ENCODE results near the gene NDST3. TPM values are rescaled to one million over a fixed set of nuclear protein-coding genes. Genes with fewer than 3 reads are reported as not detected.

The NDST3 gene
- total RNA-seq, 1 experiment from 2014 or later: not detected

DNA sequence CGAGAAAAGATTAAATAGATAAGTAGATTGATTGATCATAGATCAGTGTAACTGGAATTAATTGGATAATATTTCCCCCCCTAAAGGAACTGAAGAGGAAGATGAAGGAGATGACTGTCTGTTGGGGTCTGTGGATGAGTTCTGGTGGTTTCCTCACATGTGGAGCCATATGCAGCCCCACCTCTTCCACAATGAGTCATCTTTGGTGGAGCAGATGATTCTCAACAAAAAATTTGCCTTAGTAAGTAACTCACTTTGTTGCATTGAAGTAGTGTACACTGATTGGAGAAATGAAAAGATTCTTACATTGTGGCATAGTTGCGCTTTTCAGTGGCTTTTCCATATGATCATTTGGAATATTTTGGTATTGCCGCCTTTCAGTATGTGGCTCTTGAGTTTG, 80.4 kb downstream of the NDST3 start:
- in situ Hi-C loops (cut with HindIII; ENCODE audit: low pct_unique_long_range_greater_than_20kb, low sequenced_read_pairs): no loop called here
- DNase-seq (ENCODE audit: low read depth, low spot score) (no peak), ATAC-seq (no peak)
- Histone ChIP-seq H3K9me3 (ENCODE audit: control insufficient read depth, insufficient read depth, low read depth, low read length) (no peaks in the 10 kb centered on the region), H3K4me1 (ENCODE audit: control insufficient read depth, insufficient read depth, low read length) (no peaks in the 10 kb centered on the region), H3K36me3 (ENCODE audit: control insufficient read depth, insufficient read depth, low read length) (no peaks in the 10 kb centered on the region), H3K27ac (ENCODE audit: low read length) (no peak overlapping the region), H3K4me3 (ENCODE audit: low read depth in 2 of 2, low read length in 2 of 2) (no peak overlapping the region), H3K27me3 (ENCODE audit: control insufficient read depth, insufficient read depth, low read length) (no peaks in the 10 kb centered on the region)
- BruUV-seq (replicated peaks): no TSS peak
- CTCF ChIA-PET: no interaction called here
- POLR2A ChIA-PET: no interaction called here
- intact Hi-C loops (cut with micrococcal nuclease; ENCODE audit: unreplicated experiment): no loop called here
- TF ChIP-seq, protein P1, sequence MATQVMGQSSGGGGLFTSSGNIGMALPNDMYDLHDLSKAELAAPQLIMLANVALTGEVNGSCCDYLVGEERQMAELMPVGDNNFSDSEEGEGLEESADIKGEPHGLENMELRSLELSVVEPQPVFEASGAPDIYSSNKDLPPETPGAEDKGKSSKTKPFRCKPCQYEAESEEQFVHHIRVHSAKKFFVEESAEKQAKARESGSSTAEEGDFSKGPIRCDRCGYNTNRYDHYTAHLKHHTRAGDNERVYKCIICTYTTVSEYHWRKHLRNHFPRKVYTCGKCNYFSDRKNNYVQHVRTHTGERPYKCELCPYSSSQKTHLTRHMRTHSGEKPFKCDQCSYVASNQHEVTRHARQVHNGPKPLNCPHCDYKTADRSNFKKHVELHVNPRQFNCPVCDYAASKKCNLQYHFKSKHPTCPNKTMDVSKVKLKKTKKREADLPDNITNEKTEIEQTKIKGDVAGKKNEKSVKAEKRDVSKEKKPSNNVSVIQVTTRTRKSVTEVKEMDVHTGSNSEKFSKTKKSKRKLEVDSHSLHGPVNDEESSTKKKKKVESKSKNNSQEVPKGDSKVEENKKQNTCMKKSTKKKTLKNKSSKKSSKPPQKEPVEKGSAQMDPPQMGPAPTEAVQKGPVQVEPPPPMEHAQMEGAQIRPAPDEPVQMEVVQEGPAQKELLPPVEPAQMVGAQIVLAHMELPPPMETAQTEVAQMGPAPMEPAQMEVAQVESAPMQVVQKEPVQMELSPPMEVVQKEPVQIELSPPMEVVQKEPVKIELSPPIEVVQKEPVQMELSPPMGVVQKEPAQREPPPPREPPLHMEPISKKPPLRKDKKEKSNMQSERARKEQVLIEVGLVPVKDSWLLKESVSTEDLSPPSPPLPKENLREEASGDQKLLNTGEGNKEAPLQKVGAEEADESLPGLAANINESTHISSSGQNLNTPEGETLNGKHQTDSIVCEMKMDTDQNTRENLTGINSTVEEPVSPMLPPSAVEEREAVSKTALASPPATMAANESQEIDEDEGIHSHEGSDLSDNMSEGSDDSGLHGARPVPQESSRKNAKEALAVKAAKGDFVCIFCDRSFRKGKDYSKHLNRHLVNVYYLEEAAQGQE (IDR thresholded peaks at IDR 0.05; ENCODE audit: insufficient read depth in 1 of 2, low read depth in 2 of 2, low read length in 1 of 2): no peak
- TF ChIP-seq SIN3A (IDR thresholded peaks at IDR 0.05; ENCODE audit: borderline replicate concordance, insufficient read depth, low read depth, low read length): no peak
- no peak for TF ChIP-seq CTCF (IDR thresholded peaks at IDR 0.05)
- TF ChIP-seq TCF7L2 (IDR thresholded peaks at IDR 0.05; ENCODE audit: low read depth, low read length): no peak
- TF ChIP-seq POLR2AphosphoS5 (IDR thresholded peaks at IDR 0.05; ENCODE audit: low read depth, low read length): no peak

GRCh38 chr4:118120120-118120760, 86.0 kb downstream of the NDST3 start:
- ATAC-seq (no peak), DNase-seq (ENCODE audit: low read depth, low spot score) (no peak)
- in situ Hi-C loops (cut with HindIII; ENCODE audit: low pct_unique_long_range_greater_than_20kb, low sequenced_read_pairs) (no loop called here), intact Hi-C loops (cut with micrococcal nuclease; ENCODE audit: unreplicated experiment) (no loop called here)
- Histone ChIP-seq H3K4me1 (ENCODE audit: control insufficient read depth, insufficient read depth, low read length) (no peaks in the 10 kb centered on the region), H3K27ac (ENCODE audit: low read length) (no peak overlapping the region), H3K9me3 (ENCODE audit: control insufficient read depth, insufficient read depth, low read depth, low read length) (no peaks in the 10 kb centered on the region), H3K4me3 (ENCODE audit: low read depth in 2 of 2, low read length in 2 of 2) (no peak overlapping the region), H3K27me3 (ENCODE audit: control insufficient read depth, insufficient read depth, low read length) (no peaks in the 10 kb centered on the region), H3K36me3 (ENCODE audit: control insufficient read depth, insufficient read depth, low read length) (no peaks in the 10 kb centered on the region)
- ChIA-PET CTCF (no interaction called here), POLR2A (no interaction called here)
- TF ChIP-seq TCF7L2 (IDR thresholded peaks at IDR 0.05; ENCODE audit: low read depth, low read length): no peak
- TF ChIP-seq CTCF (IDR thresholded peaks at IDR 0.05): no peak
- no peak for TF ChIP-seq POLR2AphosphoS5 (IDR thresholded peaks at IDR 0.05; ENCODE audit: low read depth, low read length)
- TF ChIP-seq SIN3A (IDR thresholded peaks at IDR 0.05; ENCODE audit: borderline replicate concordance, insufficient read depth, low read depth, low read length): no peak
- no TSS peak for BruUV-seq (replicated peaks)

All from Panc1 (cell line).